Measurements from ENCODE around the gene DCP1B.

- TF ChIP-seq CTCF (IDR thresholded peaks at IDR 0.05): no peak
- TF ChIP-seq EZH2 (IDR thresholded peaks at IDR 0.05; ENCODE audit: borderline replicate concordance, insufficient read depth, low read depth, low read length, poor library complexity, severe bottlenecking): no peak
These were observed 7.7 kb upstream of the DCP1B start for GRCh38 chr12:2011643-2012607.
